Loucy (cell line): Measurements from ENCODE around the gene GDF11.

Source experiments
- EZH2phosphoT487 ChIP-seq: fragments of 200-600 bp; IDR thresholded peaks from 2 replicates; pipeline ENCODE4 v1.6.1; 2018; ENCODE audit warnings: antibody characterized with exemption, mild to moderate bottlenecking, moderate library complexity, borderline replicate concordance
- TF ChIP-seq, protein P1 (sequence below): fragments of 200-600 bp; sonication (generic); conservative IDR thresholded peaks from 2 replicates; pipeline ENCODE4 v1.5.1; 2014; ENCODE audit warnings: mild to moderate bottlenecking, antibody characterized with exemption, low read length

DNA sequence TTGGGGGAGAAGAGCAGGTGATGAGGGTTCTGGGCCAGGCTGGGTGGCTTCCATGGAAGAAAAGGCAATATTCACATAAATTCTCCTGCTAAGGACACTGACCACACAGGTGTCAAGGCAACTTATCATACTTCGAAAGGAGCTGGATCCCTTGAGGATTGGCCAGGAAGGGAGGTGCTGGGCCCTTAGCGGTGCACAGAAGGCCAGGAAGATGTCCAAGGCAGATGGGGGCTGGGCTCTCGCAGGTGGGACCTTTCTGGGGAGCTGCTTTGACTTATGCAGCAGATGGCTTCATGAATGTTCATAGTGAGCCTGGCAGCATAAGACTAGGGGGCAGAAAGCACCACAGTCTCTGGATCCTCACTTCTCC lies 18.0 kb upstream of the GDF11 start:
- TF ChIP-seq, protein P1, sequence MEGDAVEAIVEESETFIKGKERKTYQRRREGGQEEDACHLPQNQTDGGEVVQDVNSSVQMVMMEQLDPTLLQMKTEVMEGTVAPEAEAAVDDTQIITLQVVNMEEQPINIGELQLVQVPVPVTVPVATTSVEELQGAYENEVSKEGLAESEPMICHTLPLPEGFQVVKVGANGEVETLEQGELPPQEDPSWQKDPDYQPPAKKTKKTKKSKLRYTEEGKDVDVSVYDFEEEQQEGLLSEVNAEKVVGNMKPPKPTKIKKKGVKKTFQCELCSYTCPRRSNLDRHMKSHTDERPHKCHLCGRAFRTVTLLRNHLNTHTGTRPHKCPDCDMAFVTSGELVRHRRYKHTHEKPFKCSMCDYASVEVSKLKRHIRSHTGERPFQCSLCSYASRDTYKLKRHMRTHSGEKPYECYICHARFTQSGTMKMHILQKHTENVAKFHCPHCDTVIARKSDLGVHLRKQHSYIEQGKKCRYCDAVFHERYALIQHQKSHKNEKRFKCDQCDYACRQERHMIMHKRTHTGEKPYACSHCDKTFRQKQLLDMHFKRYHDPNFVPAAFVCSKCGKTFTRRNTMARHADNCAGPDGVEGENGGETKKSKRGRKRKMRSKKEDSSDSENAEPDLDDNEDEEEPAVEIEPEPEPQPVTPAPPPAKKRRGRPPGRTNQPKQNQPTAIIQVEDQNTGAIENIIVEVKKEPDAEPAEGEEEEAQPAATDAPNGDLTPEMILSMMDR = no peak
- TF ChIP-seq EZH2phosphoT487 = no peak
